H9 (cell line): ENCODE data around the gene TAF1. TPM values are rescaled to one million over a fixed set of nuclear protein-coding genes. Genes with fewer than 3 reads are reported as not detected.
"Not testable (repeated sequence)": the region's sequence is repeated elsewhere in the genome, so short reads cannot be mapped to it uniquely, and the experiment has no call there.

Source experiments
- DNase-seq: peaks from one replicate; pipeline ENCODE4 v3.0.0-alpha.2; 2017
- H2AFZ ChIP-seq: one replicate; pipeline ENCODE4 v1.6.1; 2013; ENCODE audit warnings: mild to moderate bottlenecking, low read length, control low read depth, moderate library complexity
- H2AK5ac ChIP-seq: 2 replicates; pipeline ENCODE4 v1.6.1; 2013; ENCODE audit warnings: low read length, control low read depth, mixed read lengths; ENCODE audit not compliant: insufficient read length
- H2BK120ac ChIP-seq: one replicate; pipeline ENCODE4 v1.6.1; 2013; ENCODE audit warnings: low read depth, mild to moderate bottlenecking, low read length, control low read depth, inconsistent platforms; ENCODE audit not compliant: poor library complexity, severe bottlenecking
- H2BK12ac ChIP-seq: 2 replicates; pipeline ENCODE4 v1.6.1; 2013; ENCODE audit warnings: low read length, control low read depth, mixed read lengths, low read depth; ENCODE audit not compliant: insufficient read length
- H2BK15ac ChIP-seq: 2 replicates; pipeline ENCODE4 v1.6.1; 2013; ENCODE audit warnings: low read depth, low read length, control low read depth
- H2BK20ac ChIP-seq: one replicate; pipeline ENCODE4 v1.6.1; 2013; ENCODE audit warnings: low read depth, mild to moderate bottlenecking, low read length, control low read depth, inconsistent platforms; ENCODE audit not compliant: poor library complexity, severe bottlenecking
- H2BK5ac ChIP-seq: 2 replicates; pipeline ENCODE4 v1.6.1; 2013; ENCODE audit warnings: low read length, control low read depth, mixed read lengths; ENCODE audit not compliant: insufficient read length
- H3K14ac ChIP-seq: 2 replicates; pipeline ENCODE4 v1.6.1; 2013; ENCODE audit warnings: low read length, control low read depth; ENCODE audit not compliant: insufficient read depth
- H3K18ac ChIP-seq: 2 replicates; pipeline ENCODE4 v1.6.1; 2013; ENCODE audit warnings: low read depth, mild to moderate bottlenecking, mixed read lengths, low read length, control low read depth; ENCODE audit not compliant: insufficient read length
- H3K23ac ChIP-seq: 2 replicates; pipeline ENCODE4 v1.6.1; 2013; ENCODE audit warnings: low read length, control low read depth, mixed read lengths, low read depth; ENCODE audit not compliant: insufficient read length
- H3K23me2 ChIP-seq: 2 replicates; pipeline ENCODE4 v1.6.1; 2013; ENCODE audit warnings: low read depth, mild to moderate bottlenecking, mixed read lengths, low read length, control low read depth; ENCODE audit not compliant: insufficient read length, poor library complexity, severe bottlenecking
- H3K27ac ChIP-seq: 2 replicates; pipeline ENCODE4 v1.5.1; 2013; ENCODE audit warnings: low read length, control low read depth, mixed read lengths, low read depth; ENCODE audit not compliant: insufficient read length
- H3K27me3 ChIP-seq: 2 replicates; pipeline ENCODE4 v1.6.1; 2013; ENCODE audit warnings: low read length, control low read depth, inconsistent platforms; ENCODE audit not compliant: insufficient read depth
- H3K4ac ChIP-seq: 2 replicates; pipeline ENCODE4 v1.6.1; 2013; ENCODE audit warnings: low read depth, mild to moderate bottlenecking, control low read depth, inconsistent platforms, low read length, moderate library complexity
- H3K4me1 ChIP-seq: 2 replicates; pipeline ENCODE4 v1.6.1; 2013; ENCODE audit warnings: low read length, control low read depth, inconsistent platforms; ENCODE audit not compliant: insufficient read depth
- H3K4me2 ChIP-seq: 2 replicates; pipeline ENCODE4 v1.6.1; 2013; ENCODE audit warnings: low read length, control low read depth, mixed read lengths; ENCODE audit not compliant: insufficient read length, insufficient read depth
- H3K56ac ChIP-seq: 2 replicates; pipeline ENCODE4 v1.6.1; 2013; ENCODE audit warnings: low read depth, mild to moderate bottlenecking, mixed read lengths, low read length, control low read depth; ENCODE audit not compliant: insufficient read length
- H3K79me1 ChIP-seq: 2 replicates; pipeline ENCODE4 v1.6.1; 2013; ENCODE audit warnings: low read depth, mild to moderate bottlenecking, moderate library complexity, low read length, control low read depth, inconsistent platforms; ENCODE audit not compliant: insufficient read depth, poor library complexity, severe bottlenecking
- H3K79me2 ChIP-seq: 2 replicates; pipeline ENCODE4 v1.6.1; 2013; ENCODE audit warnings: low read length, control low read depth, inconsistent platforms; ENCODE audit not compliant: insufficient read depth
- H3K9ac ChIP-seq: 2 replicates; pipeline ENCODE4 v1.6.1; 2013; ENCODE audit warnings: low read length, control low read depth, mixed read lengths; ENCODE audit not compliant: insufficient read length; ENCODE audit errors: extremely low read depth
- H3K9me3 ChIP-seq: one replicate; pipeline ENCODE4 v1.6.1; 2013; ENCODE audit warnings: low read depth, low read length, inconsistent platforms; ENCODE audit not compliant: control insufficient read depth
- H3T11ph ChIP-seq: one replicate; pipeline ENCODE4 v1.6.1; 2013; ENCODE audit warnings: mild to moderate bottlenecking, low read length, control low read depth, inconsistent platforms
- H4K20me1 ChIP-seq: one replicate; pipeline ENCODE4 v1.6.1; 2013; ENCODE audit not compliant: control insufficient read depth, insufficient read length, insufficient read depth
- H4K5ac ChIP-seq: 2 replicates; pipeline ENCODE4 v1.6.1; 2013; ENCODE audit warnings: low read depth, mild to moderate bottlenecking, mixed read lengths, low read length, control low read depth; ENCODE audit not compliant: insufficient read length
- H4K8ac ChIP-seq: replicated peaks from 2 replicates; pipeline ENCODE4 v1.6.1; 2013; ENCODE audit warnings: low read length, control low read depth, mixed read lengths, low read depth; ENCODE audit not compliant: insufficient read length
- H4K91ac ChIP-seq: 2 replicates; pipeline ENCODE4 v1.6.1; 2013; ENCODE audit warnings: low read depth, mild to moderate bottlenecking, moderate library complexity, mixed read lengths, low read length, control low read depth; ENCODE audit not compliant: insufficient read length
- H3K27ac Mint-ChIP-seq, 3 experiments: 2 replicates in 2 of 3; 3 replicates in 1 of 3; pipeline ENCODE4 v1.8.0; 2020 to 2021; ENCODE audit warnings: mixed read lengths in 3 of 3, mild to moderate bottlenecking in 1 of 3, moderate library complexity in 1 of 3
- H3K27me3 Mint-ChIP-seq: 2 replicates; pipeline ENCODE4 v1.8.0; 2021; ENCODE audit warnings: low read depth, mild to moderate bottlenecking, moderate library complexity, mixed read lengths
- H3K36me3 Mint-ChIP-seq, 3 experiments: 2 replicates in 2 of 3; 3 replicates in 1 of 3; pipeline ENCODE4 v1.8.0; 2020 to 2021; ENCODE audit warnings: low read depth in 3 of 3, mixed read lengths in 3 of 3; ENCODE audit not compliant: insufficient read depth in 1 of 3
- H3K4me1 Mint-ChIP-seq, 2 experiments: 2 replicates each; pipeline ENCODE4 v1.8.0; 2020; ENCODE audit warnings: mixed read lengths in 2 of 2
- H3K4me3 Mint-ChIP-seq, 2 experiments: 2 replicates in 1 of 2; 3 replicates in 1 of 2; pipeline ENCODE4 v1.8.0; 2020 to 2021; ENCODE audit warnings: mild to moderate bottlenecking in 2 of 2, mixed read lengths in 2 of 2, moderate library complexity in 1 of 2
- H3K9me3 Mint-ChIP-seq, 2 experiments: 2 replicates in 1 of 2; 3 replicates in 1 of 2; pipeline ENCODE4 v1.8.0; 2020; ENCODE audit warnings: mild to moderate bottlenecking in 2 of 2, mixed read lengths in 2 of 2, moderate library complexity in 1 of 2
- WGBS: extraction: QIAGEN DNeasy Blood & Tissue Kit; methylation state at CpG from one replicate; pipeline ENCODE4 v1.1.7; 2013; ENCODE audit warnings: missing lambda C conversion rate, low lambda C conversion rate, mixed read lengths; ENCODE audit not compliant: insufficient read length; ENCODE audit errors: extremely low coverage; 5-methylcytosine and 5-hydroxymethylcytosine counted together
- total RNA-seq: library from RNA; stranded (reverse); gene quantifications from 2 replicates; pipeline ENCODE4 v1.2.1, GENCODE V29; 2021
- TF ChIP-seq, protein P1 (sequence below): fragments of 200-600 bp; sonication (generic); conservative IDR thresholded peaks from 3 replicates; pipeline ENCODE4 v1.8.0; 2021; ENCODE audit warnings: antibody characterized with exemption, mild to moderate bottlenecking

Gene TAF1
- total RNA-seq, 1 experiment from 2014 or later = 32.2 TPM

DNA sequence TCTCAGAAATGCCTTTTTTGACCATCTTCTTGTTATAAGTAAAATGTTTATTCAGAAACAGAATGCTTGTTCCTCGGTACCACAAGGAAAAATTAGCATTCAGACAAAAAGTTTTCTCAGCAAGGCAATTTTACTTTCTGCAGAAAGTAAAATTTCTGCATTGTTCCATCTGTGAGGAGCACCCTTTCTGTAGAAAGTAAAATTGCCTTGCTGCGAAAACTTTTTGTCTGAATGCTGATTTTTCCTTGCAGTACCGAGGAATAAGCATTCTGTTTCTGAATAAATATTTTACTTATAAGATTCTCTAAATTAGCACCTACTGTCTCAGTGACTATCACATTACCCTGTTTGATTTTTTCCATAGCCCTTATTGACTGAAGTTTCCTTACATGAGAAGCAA lies 39.8 kb upstream of the TAF1 start:
- no peak overlapping the region for H3K27ac Mint-ChIP-seq
- no peak overlapping the region for H3T11ph ChIP-seq
- H2BK12ac ChIP-seq = no peak overlapping the region
- H3K27me3 Mint-ChIP-seq = no peaks in the 10 kb centered on the region
- no peak overlapping the region for H2AFZ ChIP-seq
- H3K56ac ChIP-seq = no peak overlapping the region
- H3K9me3 Mint-ChIP-seq = peaks cover 61 to 64% of the 10 kb centered on the region in 2 experiments
- no peaks in the 10 kb centered on the region for H3K27me3 ChIP-seq
- H3K4me1 Mint-ChIP-seq = no peaks in the 10 kb centered on the region
- no peak overlapping the region for H4K5ac ChIP-seq
- H3K79me2 ChIP-seq = no peaks in the 10 kb centered on the region
- no peak for DNase-seq
- H2BK5ac ChIP-seq = no peak overlapping the region
- no peak overlapping the region for H3K23ac ChIP-seq
- H3K79me1 ChIP-seq = no peaks in the 10 kb centered on the region
- no peak overlapping the region for H3K4ac ChIP-seq
- no CpG with 5 or more reads among the region's 3 CpGs for WGBS
- no peak overlapping the region for H2BK15ac ChIP-seq
- no peak overlapping the region for H4K91ac ChIP-seq
- no peak overlapping the region for H2BK20ac ChIP-seq
- no peaks in the 10 kb centered on the region for H3K4me1 ChIP-seq
- H2AK5ac ChIP-seq = no peak overlapping the region
- TF ChIP-seq, protein P1, sequence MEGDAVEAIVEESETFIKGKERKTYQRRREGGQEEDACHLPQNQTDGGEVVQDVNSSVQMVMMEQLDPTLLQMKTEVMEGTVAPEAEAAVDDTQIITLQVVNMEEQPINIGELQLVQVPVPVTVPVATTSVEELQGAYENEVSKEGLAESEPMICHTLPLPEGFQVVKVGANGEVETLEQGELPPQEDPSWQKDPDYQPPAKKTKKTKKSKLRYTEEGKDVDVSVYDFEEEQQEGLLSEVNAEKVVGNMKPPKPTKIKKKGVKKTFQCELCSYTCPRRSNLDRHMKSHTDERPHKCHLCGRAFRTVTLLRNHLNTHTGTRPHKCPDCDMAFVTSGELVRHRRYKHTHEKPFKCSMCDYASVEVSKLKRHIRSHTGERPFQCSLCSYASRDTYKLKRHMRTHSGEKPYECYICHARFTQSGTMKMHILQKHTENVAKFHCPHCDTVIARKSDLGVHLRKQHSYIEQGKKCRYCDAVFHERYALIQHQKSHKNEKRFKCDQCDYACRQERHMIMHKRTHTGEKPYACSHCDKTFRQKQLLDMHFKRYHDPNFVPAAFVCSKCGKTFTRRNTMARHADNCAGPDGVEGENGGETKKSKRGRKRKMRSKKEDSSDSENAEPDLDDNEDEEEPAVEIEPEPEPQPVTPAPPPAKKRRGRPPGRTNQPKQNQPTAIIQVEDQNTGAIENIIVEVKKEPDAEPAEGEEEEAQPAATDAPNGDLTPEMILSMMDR = no peak
- no peaks in the 10 kb centered on the region for H4K20me1 ChIP-seq
- H3K4me2 ChIP-seq = no peak overlapping the region
- H3K14ac ChIP-seq = no peak overlapping the region
- H3K36me3 Mint-ChIP-seq = peaks cover 20 to 26% (median 24%) of the 10 kb centered on the region in 3 experiments
- no peak overlapping the region for H2BK120ac ChIP-seq
- H4K8ac ChIP-seq = no peak overlapping the region
- no peak overlapping the region for H3K18ac ChIP-seq
- H3K9me3 ChIP-seq = no peaks in the 10 kb centered on the region
- H3K23me2 ChIP-seq = no peaks in the 10 kb centered on the region
- H3K9ac ChIP-seq = no peak overlapping the region
- no peak overlapping the region for H3K4me3 Mint-ChIP-seq
- no peak overlapping the region for H3K27ac ChIP-seq

DNA sequence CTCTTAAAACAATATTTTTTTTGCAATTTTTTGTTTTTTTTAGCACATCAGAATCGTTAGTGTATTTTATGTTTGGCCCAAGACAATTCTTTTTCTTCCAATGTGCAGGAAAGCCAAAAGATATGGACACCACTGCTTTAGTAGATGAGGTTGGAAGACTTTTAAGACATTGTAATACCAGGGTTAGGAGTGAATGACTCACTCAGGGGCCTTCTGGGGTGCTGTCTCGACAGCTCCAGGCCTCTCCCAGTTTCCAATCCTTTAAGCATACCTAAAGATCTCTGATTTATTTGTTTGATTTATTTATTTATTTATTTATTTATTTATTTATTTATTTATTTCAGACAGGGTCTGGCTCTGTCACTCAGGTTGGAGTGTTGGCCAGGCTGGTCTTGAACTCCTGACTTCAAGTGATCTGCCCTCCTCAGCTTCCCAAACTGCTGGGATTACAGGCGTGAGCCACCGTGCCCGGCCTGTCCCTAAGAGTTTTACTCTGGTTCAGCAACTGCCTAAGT lies 16.9 kb upstream of the TAF1 start:
- not testable (repeated sequence) for H3K4me1 ChIP-seq, H4K91ac ChIP-seq, H2BK20ac ChIP-seq, H3K9ac ChIP-seq, H3K4ac ChIP-seq, H3K23me2 ChIP-seq, H3K27me3 ChIP-seq, H2BK12ac ChIP-seq, H3T11ph ChIP-seq, H2BK5ac ChIP-seq, H3K56ac ChIP-seq, H3K4me2 ChIP-seq, H4K20me1 ChIP-seq, H2BK15ac ChIP-seq, H3K36me3 Mint-ChIP-seq, H3K27ac ChIP-seq, H4K5ac ChIP-seq, H2BK120ac ChIP-seq, H3K18ac ChIP-seq, H3K14ac ChIP-seq, H3K79me2 ChIP-seq, H3K4me3 Mint-ChIP-seq, H4K8ac ChIP-seq, H2AK5ac ChIP-seq, H3K27ac Mint-ChIP-seq, H3K23ac ChIP-seq, H2AFZ ChIP-seq, H3K4me1 Mint-ChIP-seq, DNase-seq, H3K79me1 ChIP-seq, H3K27me3 Mint-ChIP-seq
- peaks cover 31 to 33% of the 10 kb centered on the region in 2 experiments for H3K9me3 Mint-ChIP-seq
- peaks cover 16% of the 10 kb centered on the region for H3K9me3 ChIP-seq
- WGBS = no CpG with 5 or more reads among the region's 5 CpGs
